Spinal cord (tissue), 10 donors: Measurements from ENCODE around the gene IL27RA. TPM values are rescaled to one million over a fixed set of nuclear protein-coding genes. Genes with fewer than 3 reads are reported as not detected.
"Not testable (repeated sequence)": the region's sequence is repeated elsewhere in the genome, so short reads cannot be mapped to it uniquely, and the experiment has no call there.

Experiments used
- DNase-seq, 6 donors: peaks; one replicate each; pipeline versions ENCODE4 v3.0.0 to v3.0.0-alpha.2; 2013 to 2015; ENCODE audit warnings: low spot score in 6 of 6, low read depth in 4 of 6
- H3K27ac ChIP-seq: one replicate; pipeline ENCODE4 v1.5.1; 2013; ENCODE audit warnings: low read depth, low read length, control low read depth
- H3K27me3 ChIP-seq: one replicate; pipeline ENCODE4 v1.6.1; 2013; ENCODE audit warnings: low read length; ENCODE audit not compliant: control insufficient read depth, insufficient read depth
- H3K36me3 ChIP-seq: one replicate; pipeline ENCODE4 v1.6.1; 2013; ENCODE audit warnings: low read length; ENCODE audit not compliant: control insufficient read depth, insufficient read depth
- H3K4me1 ChIP-seq: one replicate; pipeline ENCODE4 v1.6.1; 2013; ENCODE audit warnings: low read length; ENCODE audit not compliant: control insufficient read depth, insufficient read depth
- H3K4me3 ChIP-seq: one replicate; pipeline ENCODE4 v1.5.1; 2013; ENCODE audit warnings: low read depth, low read length, control low read depth
- H3K9me3 ChIP-seq: one replicate; pipeline ENCODE4 v1.6.1; 2013; ENCODE audit warnings: low read length; ENCODE audit not compliant: control insufficient read depth, insufficient read depth
- WGBS: methylation state at CpG from one replicate; pipeline ENCODE4 v1.1.5; 2013; ENCODE audit warnings: missing lambda C conversion rate; ENCODE audit not compliant: insufficient coverage; 5-methylcytosine and 5-hydroxymethylcytosine counted together
- polyA plus RNA-seq, 2 donors: library from polyadenylated mRNA; unstranded; fragments of 120-200 nt; gene quantifications; one replicate each; pipeline ENCODE4 v1.2.1, GENCODE V29; 2013; ENCODE audit not compliant: insufficient read length in 2 of 2
- total RNA-seq, 2 donors: library from RNA; depleted of rRNA in 1 of 2; stranded (reverse); fragments of 120-200 nt in 1 of 2; fragments of >200 nt in 1 of 2; gene quantifications; one replicate each; pipeline versions ENCODE4 v1.2.3 to v1.2.4, GENCODE V29; 2013 to 2014
- donor health status: healthy.

Gene IL27RA
- total and polyA plus RNA-seq, 4 donors, result 4.1 to 5.7 (median 5.2) TPM

GRCh38 chr19:14026652-14027192 lies 4.8 kb upstream of the IL27RA start:
- not testable (repeated sequence) for DNase-seq, H3K36me3 ChIP-seq, H3K4me3 ChIP-seq, H3K4me1 ChIP-seq, H3K9me3 ChIP-seq, H3K27ac ChIP-seq
- 83% methylated on average over 2 of the region's 5 CpGs for WGBS
- H3K27me3 ChIP-seq, result peaks cover 14% of the 10 kb centered on the region

- no peak for DNase-seq
- Histone ChIP-seq H3K4me3 (no peak within 1 kb of the TSS), H3K27me3 (peaks cover 14% of the 10 kb centered on the region), H3K9me3 (no peaks in the 10 kb centered on the region), H3K27ac (no peak within 1 kb of the TSS), H3K4me1 (peaks cover 20% of the 10 kb centered on the region), H3K36me3 (no peaks in the 10 kb centered on the region)
- WGBS, result 67% methylated on average over 24 of the region's 24 CpGs
Measured at GRCh38 chr19:14027856-14028450, 3.6 kb upstream of the IL27RA start, which contains the start of gene RLN3. Gene RLN3, plus strand, starts transcription at chr19:14028148. Its CDS starts 57 bp downstream, at chr19:14028205.

- 86% methylated on average over 4 of the region's 4 CpGs for WGBS
- H3K4me3 ChIP-seq, result no peak overlapping the region
Measured at GRCh38 chr19:14028901-14029300, 2.7 kb upstream of the IL27RA start.

GRCh38 chr19:14030997-14031718 lies 404 bp upstream of the IL27RA start:
- Histone ChIP-seq H3K27me3 (peaks cover 14% of the 10 kb centered on the region), H3K4me3 (peak overlapping the region; percentile 55), H3K4me1 (peaks cover 17% of the 10 kb centered on the region), H3K27ac (no peak overlapping the region), H3K36me3 (no peaks in the 10 kb centered on the region), H3K9me3 (no peaks in the 10 kb centered on the region)
- no peak for DNase-seq
- 36% methylated on average over 9 of the region's 20 CpGs for WGBS

More at GRCh38 chr19:14028901-14029300, 2.7 kb upstream of the IL27RA start:
- Histone ChIP-seq H3K36me3 (no peaks in the 10 kb centered on the region), H3K27me3 (peaks cover 14% of the 10 kb centered on the region), H3K27ac (no peak overlapping the region), H3K9me3 (no peaks in the 10 kb centered on the region), H3K4me1 (peaks cover 17% of the 10 kb centered on the region)
- no peak for DNase-seq

- DNase-seq, result no peak
- 100% methylated on average over 1 of the region's 2 CpGs for WGBS
- H3K27ac ChIP-seq, result no peak overlapping the region
- H3K4me3 ChIP-seq, result no peak overlapping the region
- no peaks in the 10 kb centered on the region for H3K36me3 ChIP-seq
- no peaks in the 10 kb centered on the region for H3K9me3 ChIP-seq
- peaks cover 17% of the 10 kb centered on the region for H3K4me1 ChIP-seq
- peaks cover 10% of the 10 kb centered on the region for H3K27me3 ChIP-seq
Measured at GRCh38 chr19:14033946-14034345, 2.4 kb downstream of the IL27RA start.

- not testable (repeated sequence) for H3K27ac ChIP-seq, H3K27me3 ChIP-seq, H3K36me3 ChIP-seq, DNase-seq, H3K4me3 ChIP-seq, H3K9me3 ChIP-seq
- peaks cover 17% of the 10 kb centered on the region for H3K4me1 ChIP-seq
- 87% methylated on average over 8 of the region's 12 CpGs for WGBS
Measured at GRCh38 chr19:14035159-14035558, 3.6 kb downstream of the IL27RA start.

- no peak overlapping the region for H3K4me3 ChIP-seq
- H3K4me1 ChIP-seq, result peaks cover 17% of the 10 kb centered on the region
- H3K36me3 ChIP-seq, result no peaks in the 10 kb centered on the region
- peaks cover 6% of the 10 kb centered on the region for H3K27me3 ChIP-seq
- DNase-seq, result no peak
- H3K27ac ChIP-seq, result no peak overlapping the region
- 80% methylated on average over 2 of the region's 7 CpGs for WGBS
- H3K9me3 ChIP-seq, result no peaks in the 10 kb centered on the region
Measured at GRCh38 chr19:14035706-14036105, 4.1 kb downstream of the IL27RA start.

GRCh38 chr19:14039181-14039580 lies 7.6 kb downstream of the IL27RA start:
- DNase-seq, result no peak
- H3K4me3 ChIP-seq, result no peak overlapping the region
- WGBS, result 90% methylated on average over 5 of the region's 7 CpGs
- H3K4me1 ChIP-seq, result no peaks in the 10 kb centered on the region
- H3K27me3 ChIP-seq, result no peaks in the 10 kb centered on the region
- no peaks in the 10 kb centered on the region for H3K36me3 ChIP-seq
- H3K9me3 ChIP-seq, result no peaks in the 10 kb centered on the region
- H3K27ac ChIP-seq, result no peak overlapping the region

GRCh38 chr19:14042659-14043608 lies 11.4 kb downstream of the IL27RA start:
- DNase-seq, result peak in 3 of 6 donors; percentile 42 to 82 (median 78)
- H3K4me3 ChIP-seq, H3K27ac ChIP-seq, H3K4me1 ChIP-seq, H3K36me3 ChIP-seq, H3K27me3 ChIP-seq, H3K9me3 ChIP-seq: not testable (repeated sequence)
- WGBS, result 59% methylated on average over 7 of the region's 19 CpGs
